Testis (tissue), 5 donors: ENCODE results near the gene KRT7. TPM values are rescaled to one million over a fixed set of nuclear protein-coding genes. Genes with fewer than 3 reads are reported as not detected.

Experiments
- DNase-seq: peaks from one replicate; pipeline ENCODE4 v3.0.0-alpha.2; 2019
- H3K27ac ChIP-seq, 2 donors: fragments of 200-600 bp; sonication (generic); one replicate each; pipeline ENCODE4 v1.5.1; 2019
- H3K27me3 ChIP-seq: fragments of 200-600 bp; sonication (generic); one replicate; pipeline ENCODE4 v1.5.1; 2019
- H3K36me3 ChIP-seq: fragments of 200-600 bp; sonication (generic); one replicate; pipeline ENCODE4 v1.5.1; 2017; ENCODE audit warnings: low read depth; ENCODE audit errors: missing control alignments
- H3K4me1 ChIP-seq: fragments of 200-600 bp; sonication (generic); one replicate; pipeline ENCODE4 v1.5.1; 2019
- H3K4me3 ChIP-seq, 2 donors: fragments of 200-600 bp; sonication (generic); one replicate each; pipeline ENCODE4 v1.5.1; 2017 to 2019
- H3K9me3 ChIP-seq: fragments of 200-600 bp; sonication (generic); one replicate; pipeline ENCODE4 v1.5.1; 2017
- CTCF ChIP-seq, 3 experiments: fragments of 450-650 bp in 2 of 3; fragments of 200-600 bp in 1 of 3; sonication (generic) in 1 of 3; IDR thresholded peaks; one replicate each; pipeline ENCODE4 v1.5.1; 2016 to 2019; ENCODE audit warnings: antibody characterized with exemption in 3 of 3, mild to moderate bottlenecking in 2 of 3, moderate library complexity in 1 of 3
- POLR2A ChIP-seq: fragments of 450-650 bp; IDR thresholded peaks from one replicate; pipeline ENCODE4 v1.6.1; 2017; ENCODE audit warnings: antibody characterized with exemption, mild to moderate bottlenecking, moderate library complexity
- WGBS, 2 donors: methylation state at CpG; one replicate each; pipeline ENCODE4 v1.1.5; 2018; 5-methylcytosine and 5-hydroxymethylcytosine counted together
- intact Hi-C: fragments of 100-400 bp; cut with DNase I; formaldehyde crosslinking; loops from one replicate; pipeline ENCODE4 v1.15.1; 2023; ENCODE audit warnings: low total_unique reads
- long read RNA-seq, 2 donors: transcript quantifications; one replicate each; lab custom pipeline, GENCODE V29; 2026
- polyA plus RNA-seq: library from polyadenylated mRNA; stranded (reverse); fragments of 350-450 nt; fragmentation: Illumina TruSeq; extraction: RNeasy Lipid Tissue Mini Kit (QIAGEN cat#74804); gene quantifications from one replicate; pipeline ENCODE4 v1.2.3, GENCODE V29; 2014; ENCODE audit warnings: low read depth, low replicate concordance; ENCODE audit not compliant: insufficient read depth
- total RNA-seq, 2 donors: library from RNA; depleted of rRNA; stranded (reverse); fragments of >200 nt; gene quantifications; one replicate each; pipeline ENCODE4 v1.2.3, GENCODE V29; 2016

KRT7 gene
- total RNA-seq (1 to 10 TPM; 3.3 to 6.9 TPM), polyA plus RNA-seq (19.3 TPM)
- long read RNA-seq, donor 1, transcript KRT7-201 (9 exons, 1,754 nt): major isoform, 5 of 6 reads
- long read RNA-seq, donor 1, partial matches to known transcripts: 0 of 6 reads
- long read RNA-seq, donor 1, other reads (novel, unspliced or antisense): 0 of 6 reads
- long read RNA-seq, donor 2: 0 reads

- no peaks in the 10 kb centered on the region for H3K36me3 ChIP-seq
- peak within 1 kb of the TSS; percentile 24 for H3K4me3 ChIP-seq
- 5 to 13% methylated on average over 10 to 50 of the region's 58 CpGs for WGBS, 2 donors
- no peaks in the 10 kb centered on the region for H3K4me1 ChIP-seq
- H3K27ac ChIP-seq: no peak within 1 kb of the TSS
- no peaks in the 10 kb centered on the region for H3K27me3 ChIP-seq
- no peak for DNase-seq
- H3K9me3 ChIP-seq: no peaks in the 10 kb centered on the region
- intact Hi-C loops: no loop called here
- TF ChIP-seq POLR2A (no peak), CTCF (IDR thresholded peaks at IDR 0.05) (no peak)
Observed at GRCh38 chr12:52232674-52233461, at the start of gene KRT7. KRT7 (plus strand) TSS chr12:52233243; CDS start chr12:52233297, 54 bp downstream.

GRCh38 chr12:52183544-52183910 is 49.5 kb upstream of the KRT7 start:
- no peak overlapping the region for H3K27ac ChIP-seq
- intact Hi-C loops: no loop called here

GRCh38 chr12:52183971-52184370 is 49.1 kb upstream of the KRT7 start:
- H3K4me1 ChIP-seq: peaks cover 4% of the 10 kb centered on the region
- H3K4me3 ChIP-seq: no peak overlapping the region
- no peaks in the 10 kb centered on the region for H3K27me3 ChIP-seq
- TF ChIP-seq POLR2A: no peak
- no peak for TF ChIP-seq CTCF (IDR thresholded peaks at IDR 0.05)
- DNase-seq: no peak
- WGBS, 2 donors: 85 to 94% methylated on average over 5 to 8 of the region's 8 CpGs
- H3K27ac ChIP-seq: no peak overlapping the region
- no peaks in the 10 kb centered on the region for H3K36me3 ChIP-seq
- intact Hi-C loops: no loop called here
- no peaks in the 10 kb centered on the region for H3K9me3 ChIP-seq

More at GRCh38 chr12:52183544-52183910, 49.5 kb upstream of the KRT7 start:
- TF ChIP-seq POLR2A: no peak
- TF ChIP-seq CTCF (IDR thresholded peaks at IDR 0.05): no peak
- 54 to 64% methylated on average over 6 of the region's 6 CpGs for WGBS, 2 donors
- no peaks in the 10 kb centered on the region for H3K27me3 ChIP-seq
- no peak for DNase-seq
- H3K36me3 ChIP-seq: no peaks in the 10 kb centered on the region
- H3K9me3 ChIP-seq: no peaks in the 10 kb centered on the region
- H3K4me3 ChIP-seq: no peak overlapping the region
- peaks cover 9% of the 10 kb centered on the region for H3K4me1 ChIP-seq

- Histone ChIP-seq H3K27me3 (no peaks in the 10 kb centered on the region), H3K9me3 (no peaks in the 10 kb centered on the region), H3K36me3 (no peaks in the 10 kb centered on the region), H3K4me1 (peaks cover 6% of the 10 kb centered on the region), H3K27ac (no peak overlapping the region), H3K4me3 (no peak overlapping the region)
- 90 to 92% methylated on average over 6 of the region's 6 CpGs for WGBS, 2 donors
- intact Hi-C loops: no loop called here
- TF ChIP-seq CTCF (IDR thresholded peaks at IDR 0.05) (no peak), POLR2A (no peak)
- DNase-seq: no peak
Observed at GRCh38 chr12:52184813-52185212, 48.2 kb upstream of the KRT7 start.
